ENCODE measurements around the gene U2AF1L4.
"Not testable (repeated sequence)": the region's sequence is repeated elsewhere in the genome, so short reads cannot be mapped to it uniquely, and the experiment has no call there.

The U2AF1L4 gene

GRCh38 chr19:35739275-35740107 is 5.7 kb downstream of the U2AF1L4 start:
- no peak for DNase-seq

- DNase-seq: no peak
Observed at GRCh38 chr19:35738887-35739229, 6.4 kb downstream of the U2AF1L4 start.

- no peak for DNase-seq
Observed at GRCh38 chr19:35738021-35738886, 7.0 kb downstream of the U2AF1L4 start.

GRCh38 chr19:35736913-35737886 is 8.0 kb downstream of the U2AF1L4 start:
- no peak for DNase-seq

GRCh38 chr19:35734889-35735288 is 10.3 kb downstream of the U2AF1L4 start:
- no peak for DNase-seq

- DNase-seq: no peak
Observed at GRCh38 chr19:35734273-35734672, 10.9 kb downstream of the U2AF1L4 start.

GRCh38 chr19:35733180-35734125 is 11.8 kb downstream of the U2AF1L4 start:
- no peak for DNase-seq

GRCh38 chr19:35732540-35733179 is 12.6 kb downstream of the U2AF1L4 start:
- DNase-seq: no peak

GRCh38 chr19:35731779-35732405 is 13.3 kb downstream of the U2AF1L4 start:
- no peak for DNase-seq

GRCh38 chr19:35731353-35731752 is 13.9 kb downstream of the U2AF1L4 start:
- DNase-seq: no peak

- no peak for DNase-seq
Observed at GRCh38 chr19:35730326-35730725, 14.9 kb downstream of the U2AF1L4 start.

- DNase-seq: no peak
Observed at GRCh38 chr19:35729763-35730162, 15.5 kb downstream of the U2AF1L4 start.

- no peak for DNase-seq
Observed at GRCh38 chr19:35729021-35729420, 16.2 kb downstream of the U2AF1L4 start.

GRCh38 chr19:35727956-35728706 is 17.1 kb downstream of the U2AF1L4 start:
- DNase-seq: no peak

- DNase-seq: no peak
Observed at GRCh38 chr19:35727053-35727955, 17.9 kb downstream of the U2AF1L4 start.

GRCh38 chr19:35725216-35725861 is 19.9 kb downstream of the U2AF1L4 start:
- no peak for DNase-seq

GRCh38 chr19:35724560-35724959 is 20.7 kb downstream of the U2AF1L4 start:
- no peak for DNase-seq

GRCh38 chr19:35724132-35724531 is 21.1 kb downstream of the U2AF1L4 start:
- not testable (repeated sequence) for DNase-seq

Data from activated CD8-positive, alpha-beta memory T cell treated with anti-CD3 and anti-CD28 coated beads, Interleukin-2, amount 50 U/mL, for 4 hours (primary cell).